Measurements from ENCODE around the gene LHX3. TPM values are rescaled to one million over a fixed set of nuclear protein-coding genes. Genes with fewer than 3 reads are reported as not detected.

LHX3 gene
- total and polyA plus RNA-seq, 10 donors: not detected

GRCh38 chr9:136206602-136207275, 1.8 kb upstream of the LHX3 start:
- TF ChIP-seq POLR2AphosphoS5 (IDR thresholded peaks at IDR 0.05) (no peak), POLR2A (IDR thresholded peaks at IDR 0.05) (no peak), CTCF (IDR thresholded peaks at IDR 0.05 in 8 of 11, conservative IDR thresholded peaks at IDR 0.05 in 3 of 11) (no peak)
- H3K27me3 ChIP-seq (replicated peaks in 1 of 7): peaks cover 0 to 41% (median 38%) of the 10 kb centered on the region in 7 donors
- H3K4me1 ChIP-seq: peaks cover 0 to 30% (median 10%) of the 10 kb centered on the region in 6 donors
- no peak for DNase-seq
- no peaks in the 10 kb centered on the region for H3K9me3 ChIP-seq
- 47 to 72% (median 69%) methylated on average over 16 of the region's 16 CpGs for WGBS, 5 donors
- H3K36me3 ChIP-seq: peaks cover 0 to 59% (median 34%) of the 10 kb centered on the region in 6 donors
- H3K27ac ChIP-seq: no peak overlapping the region
- H3K4me3 ChIP-seq: no peak overlapping the region
- intact Hi-C loops (cut with DNase I; ENCODE audit: low total_unique reads): no loop called here

- TF ChIP-seq POLR2AphosphoS5 (IDR thresholded peaks at IDR 0.05): peak in 1 of 3 donors; percentile 43
- no peak for TF ChIP-seq CTCF (IDR thresholded peaks at IDR 0.05 in 8 of 11, conservative IDR thresholded peaks at IDR 0.05 in 3 of 11)
- no peak for TF ChIP-seq POLR2A (IDR thresholded peaks at IDR 0.05)
- DNase-seq: no peak
- Histone ChIP-seq H3K36me3 (peaks cover 0 to 48% (median 23%) of the 10 kb centered on the region in 6 donors), H3K4me3 (no peak overlapping the region), H3K9me3 (no peaks in the 10 kb centered on the region), H3K27ac (no peak overlapping the region), H3K4me1 (peaks cover 0 to 33% (median 10%) of the 10 kb centered on the region in 6 donors), H3K27me3 (replicated peaks in 1 of 7) (peaks cover 3 to 52% (median 49%) of the 10 kb centered on the region in 7 donors)
- intact Hi-C loops (cut with DNase I; ENCODE audit: low total_unique reads): no loop called here
- WGBS, 5 donors: 85 to 92% (median 90%) methylated on average over 2 to 5 of the region's 5 CpGs
Measured at GRCh38 chr9:136205707-136205992, 722 bp upstream of the LHX3 start.

GRCh38 chr9:136204145-136204805, 653 bp downstream of the LHX3 start:
- intact Hi-C loops (cut with DNase I; ENCODE audit: low total_unique reads): no loop called here
- H3K36me3 ChIP-seq: peaks cover 0 to 34% (median 13%) of the 10 kb centered on the region in 6 donors
- peaks cover 13 to 66% (median 62%) of the 10 kb centered on the region in 7 donors for H3K27me3 ChIP-seq (replicated peaks in 1 of 7)
- H3K4me1 ChIP-seq: peaks cover 0 to 39% (median 17%) of the 10 kb centered on the region in 6 donors
- H3K27ac ChIP-seq: no peak overlapping the region
- H3K9me3 ChIP-seq: no peaks in the 10 kb centered on the region
- TF ChIP-seq POLR2AphosphoS5 (IDR thresholded peaks at IDR 0.05): peak in 1 of 3 donors; percentile 17
- TF ChIP-seq POLR2A (IDR thresholded peaks at IDR 0.05): no peak
- no peak overlapping the region for H3K4me3 ChIP-seq
- WGBS, 5 donors: 50 to 62% (median 59%) methylated on average over 19 to 25 of the region's 25 CpGs
- no peak for DNase-seq

GRCh38 chr9:136203408-136204144, 1.4 kb downstream of the LHX3 start:
- intact Hi-C loops (cut with DNase I; ENCODE audit: low total_unique reads): no loop called here
- H3K4me3 ChIP-seq: no peak overlapping the region

More at GRCh38 chr9:136203408-136204144, 1.4 kb downstream of the LHX3 start:
- Histone ChIP-seq H3K27ac (no peak overlapping the region), H3K27me3 (replicated peaks in 1 of 7) (peaks cover 13 to 73% (median 69%) of the 10 kb centered on the region in 7 donors), H3K9me3 (no peaks in the 10 kb centered on the region), H3K4me1 (peaks cover 0 to 46% (median 24%) of the 10 kb centered on the region in 6 donors), H3K36me3 (peaks cover 0 to 27% (median 6%) of the 10 kb centered on the region in 6 donors)
- no peak for DNase-seq
- no peak for TF ChIP-seq POLR2AphosphoS5 (IDR thresholded peaks at IDR 0.05)
- TF ChIP-seq CTCF (IDR thresholded peaks at IDR 0.05 in 8 of 11, conservative IDR thresholded peaks at IDR 0.05 in 3 of 11): no peak
- TF ChIP-seq POLR2A (IDR thresholded peaks at IDR 0.05): no peak
- 17 to 39% (median 23%) methylated on average over 12 to 33 of the region's 33 CpGs for WGBS, 5 donors
